HepG2 (cell line): ENCODE data around the gene ZPR1. TPM values are rescaled to one million over a fixed set of nuclear protein-coding genes. Genes with fewer than 3 reads are reported as not detected.
A peak's percentile ranks its signal among the peaks of the same experiment; 100 is the strongest.

ENCODE experiments used
- ATF1 ChIP-seq: IDR thresholded peaks from 2 replicates; pipeline ENCODE4 v1.6.1; 2016; ENCODE audit warnings: mild to moderate bottlenecking, control low read depth
- DR1 ChIP-seq: sonication (generic); formaldehyde crosslinking; IDR thresholded peaks from 2 replicates; pipeline ENCODE4 v1.8.0; 2021; ENCODE audit warnings: mild to moderate bottlenecking, missing genetic modification reagents, inconsistent platforms
- ERF ChIP-seq: IDR thresholded peaks from 2 replicates; pipeline ENCODE4 v1.6.1; 2018; ENCODE audit warnings: missing biosample characterization, missing genetic modification reagents
- LRRFIP1 ChIP-seq: sonication (generic); formaldehyde crosslinking; conservative IDR thresholded peaks from 2 replicates; pipeline ENCODE4 v1.4.0; 2020; ENCODE audit warnings: missing genetic modification reagents
- MAX ChIP-seq: IDR thresholded peaks from 2 replicates; pipeline ENCODE4 v1.6.1; 2012; ENCODE audit warnings: inconsistent platforms
- MAZ ChIP-seq, 2 experiments: sonication (generic) in 1 of 2; formaldehyde crosslinking in 1 of 2; IDR thresholded peaks; 2 replicates each; pipeline versions ENCODE4 v1.5.0 to v1.6.1; 2012 to 2020; ENCODE audit warnings: low read depth in 2 of 2, mild to moderate bottlenecking in 2 of 2, borderline replicate concordance in 1 of 2, improper control_type of control experiment in 1 of 2, low read length in 1 of 2, missing genetic modification reagents in 1 of 2, moderate library complexity in 1 of 2
- NFIC ChIP-seq: IDR thresholded peaks from 2 replicates; pipeline ENCODE4 v1.6.1; 2012; ENCODE audit warnings: mild to moderate bottlenecking, low read length, inconsistent platforms
- POLR2AphosphoS5 ChIP-seq: IDR thresholded peaks from 2 replicates; pipeline ENCODE4 v1.6.1; 2012; ENCODE audit warnings: low read depth, low read length
- PREB ChIP-seq: sonication (generic); formaldehyde crosslinking; IDR thresholded peaks from 2 replicates; pipeline ENCODE4 v1.4.0; 2020; ENCODE audit warnings: missing genetic modification reagents
- SP5 ChIP-seq: IDR thresholded peaks from 2 replicates; pipeline ENCODE4 v1.6.1; 2016; ENCODE audit warnings: low read depth, borderline replicate concordance
- SRY ChIP-seq: sonication (generic); formaldehyde crosslinking; IDR thresholded peaks from 2 replicates; pipeline ENCODE4 v1.8.0; 2022; ENCODE audit warnings: mild to moderate bottlenecking, missing genetic modification reagents
- TCF7L2 ChIP-seq: IDR thresholded peaks from 2 replicates; pipeline ENCODE4 v1.6.1; 2011; ENCODE audit warnings: mild to moderate bottlenecking, low read depth, low read length, moderate library complexity
- THAP11 ChIP-seq: IDR thresholded peaks from 2 replicates; pipeline ENCODE4 v1.6.1; 2016; ENCODE audit warnings: missing biosample characterization, missing genetic modification reagents
- TMF1 ChIP-seq: sonication (generic); formaldehyde crosslinking; IDR thresholded peaks from 2 replicates; pipeline ENCODE4 v1.8.1; 2022; ENCODE audit warnings: low read depth, missing genetic modification reagents
- ZHX2 ChIP-seq, 2 experiments: sonication (generic) in 1 of 2; formaldehyde crosslinking in 1 of 2; IDR thresholded peaks; 2 replicates each; pipeline versions ENCODE4 v1.6.1 to v1.9.0; 2014 to 2022; ENCODE audit warnings: antibody characterized with exemption in 1 of 2, borderline replicate concordance in 1 of 2, inconsistent platforms in 1 of 2, low read depth in 1 of 2, missing genetic modification reagents in 1 of 2
- ZNF234 ChIP-seq: sonication (generic); formaldehyde crosslinking; conservative IDR thresholded peaks from 2 replicates; pipeline ENCODE4 v1.5.1; 2020; ENCODE audit warnings: mild to moderate bottlenecking, missing genetic modification reagents
- ZNF557 ChIP-seq: sonication (generic); formaldehyde crosslinking; IDR thresholded peaks from 2 replicates; pipeline ENCODE4 v1.4.0; 2020; ENCODE audit warnings: missing genetic modification reagents
- ZNF598 ChIP-seq: sonication (generic); formaldehyde crosslinking; IDR thresholded peaks from 2 replicates; pipeline ENCODE4 v1.5.1; 2020; ENCODE audit warnings: mild to moderate bottlenecking, missing genetic modification reagents, borderline replicate concordance
- ZNF766 ChIP-seq: sonication (generic); formaldehyde crosslinking; IDR thresholded peaks from 2 replicates; pipeline ENCODE4 v1.5.0; 2020; ENCODE audit warnings: missing genetic modification reagents, borderline replicate concordance
- ZNF891 ChIP-seq: sonication (generic); formaldehyde crosslinking; IDR thresholded peaks from 2 replicates; pipeline ENCODE4 v1.5.0; 2020; ENCODE audit warnings: mild to moderate bottlenecking, missing genetic modification reagents
- polyA plus RNA-seq, 8 experiments: library from polyadenylated mRNA; depleted of rRNA in 3 of 8; stranded (reverse) in 7 of 8; unstranded in 1 of 8; fragments of >200 nt; fragmentation: Illumina TruSeq in 4 of 8; extraction: Trizol in 4 of 8; gene quantifications; 2 replicates each; pipeline versions ENCODE4 v1.2.1 to v1.2.3, GENCODE V29; 2011 to 2016; ENCODE audit warnings: low read depth in 4 of 8, missing spikeins in 1 of 8, mixed read lengths in 1 of 8; ENCODE audit not compliant: insufficient read depth in 1 of 8
- total RNA-seq, 5 experiments: library from RNA; depleted of rRNA; stranded (reverse); fragments of >200 nt; fragmentation: Illumina TruSeq; extraction: Trizol; gene quantifications; 2 replicates each; pipeline ENCODE4 v1.2.3, GENCODE V29; 2016; ENCODE audit warnings: low read depth in 1 of 5

The ZPR1 gene
- total and polyA plus RNA-seq, 2 of the 13 experiments (the other 11 are each of a cell fraction or from before 2014, with no cell fraction given) = 40.0 to 79.3 TPM

GRCh38 chr11:116826751-116827431 lies 39.1 kb upstream of the ZPR1 start (continued):
- TF ChIP-seq LRRFIP1 (CRISPR knock-in tag) (no peak), SRY (no peak), ZNF234 (no peak), ZNF891 (CRISPR knock-in tag) (no peak), ZHX2 (IDR thresholded peaks at IDR 0.05; ENCODE audit: low read depth) (peak; percentile 51; the same call in 1 of the 2 replicates), ZHX2 (CRISPR knock-in tag; IDR thresholded peaks at IDR 0.05; ENCODE audit: borderline replicate concordance) (no peak), ZNF557 (CRISPR knock-in tag) (no peak), MAX (no peak), TMF1 (CRISPR knock-in tag) (no peak), ZNF766 (CRISPR knock-in tag) (no peak), POLR2AphosphoS5 (peak; percentile 66), PREB (no peak; the same call in 1 of the 2 replicates), ZNF598 (CRISPR knock-in tag) (no peak), SP5 (peak; percentile 88), ERF (peak; percentile 90), NFIC (no peak), ATF1 (CRISPR knock-in tag) (0 out of 2 replicates have a peak, but pooled peaks have one; percentile 40), MAZ (IDR thresholded peaks at IDR 0.05; ENCODE audit: borderline replicate concordance, low read depth, low read length) (no peak), MAZ (CRISPR knock-in tag; IDR thresholded peaks at IDR 0.05; ENCODE audit: low read depth) (peak; percentile 69), THAP11 (peak; percentile 69; the same call in 1 of the 2 replicates), DR1 (CRISPR knock-in tag) (peak; percentile 55; the same call in 1 of the 2 replicates), TCF7L2 (no peak)
